ENCODE results near the gene DCLRE1B.

Gene DCLRE1B

GRCh38 chr1:113950908-113951307 is 45.8 kb downstream of the DCLRE1B start:
- no peak for DNase-seq

- no peak for DNase-seq
Measured at GRCh38 chr1:113951719-113952118, 46.6 kb downstream of the DCLRE1B start.

GRCh38 chr1:113957984-113958383 is 52.9 kb downstream of the DCLRE1B start:
- DNase-seq = no peak

- DNase-seq = no peak
Measured at GRCh38 chr1:113958691-113959090, 53.6 kb downstream of the DCLRE1B start.

GRCh38 chr1:113963281-113963906 is 58.3 kb downstream of the DCLRE1B start:
- DNase-seq = no peak
